NCI-H128 (cell line): Measurements from ENCODE around the gene TBL3.
"Not testable (repeated sequence)": the region's sequence is repeated elsewhere in the genome, so short reads cannot be mapped to it uniquely, and the experiment has no call there.

Source experiments
- DNase-seq: peaks from one replicate; lab custom pipeline; 2025; ENCODE audit not compliant: unreplicated experiment; lab: John Stamatoyannopoulos, UW

TBL3 gene

GRCh38 chr16:1942810-1943726 lies 28.8 kb upstream of the TBL3 start, which contains the start of gene MSRB1:
MSRB1 (minus strand) TSS chr16:1943199; CDS start chr16:1943156, 43 bp downstream.
- DNase-seq: peak; percentile 95

- no peak for DNase-seq
Measured at GRCh38 chr16:1944612-1945199, 27.1 kb upstream of the TBL3 start.

- DNase-seq: no peak
Measured at GRCh38 chr16:1945559-1946391, 26.1 kb upstream of the TBL3 start.

DNA sequence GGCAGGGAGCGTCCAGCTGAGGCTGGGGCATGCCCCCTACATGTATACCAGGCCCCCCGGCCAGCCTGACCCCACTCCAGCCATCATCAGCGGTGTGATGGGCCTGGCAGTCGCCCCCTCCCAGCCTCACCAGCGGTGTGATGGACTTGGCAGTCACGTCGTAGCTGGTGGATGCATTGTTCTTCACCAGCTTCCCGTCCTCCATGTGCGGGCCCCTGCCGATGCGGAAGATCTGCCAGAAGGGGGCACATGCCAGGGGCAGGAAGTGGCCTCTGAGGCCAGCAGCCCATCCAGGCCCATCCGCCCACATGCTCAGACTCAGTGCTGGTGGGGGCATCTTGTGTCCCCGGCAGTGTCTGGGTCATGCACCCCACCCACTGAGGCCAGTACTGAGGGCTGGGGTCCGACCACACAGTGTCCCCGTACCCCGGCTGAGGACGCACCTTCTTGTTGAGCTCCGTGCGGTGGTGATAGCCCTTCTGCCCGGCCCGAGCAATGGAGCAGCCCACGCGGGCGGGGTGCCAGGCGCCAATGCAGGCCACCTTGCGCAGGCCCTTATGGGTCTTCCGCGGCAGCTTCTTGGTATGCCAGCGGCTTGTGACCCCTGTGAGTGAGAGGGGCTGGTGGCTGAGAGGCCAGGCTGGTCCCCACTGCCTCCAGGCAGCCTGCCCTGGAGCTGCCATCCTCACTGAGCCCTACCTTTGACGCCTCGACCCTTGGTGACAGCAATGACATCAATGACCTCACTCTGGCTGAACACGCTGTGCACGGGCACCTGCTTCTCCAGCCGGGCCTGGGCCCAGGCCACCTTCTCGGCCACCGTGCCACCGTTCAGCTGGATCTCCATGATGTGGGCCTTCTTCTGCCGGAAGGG lies 25.1 kb upstream of the TBL3 start:
- DNase-seq: no peak

- DNase-seq: no peak
Measured at GRCh38 chr16:1947369-1947670, 24.5 kb upstream of the TBL3 start.

- DNase-seq: no peak
Measured at GRCh38 chr16:1949507-1949906, 22.3 kb upstream of the TBL3 start.

- DNase-seq: no peak
Measured at GRCh38 chr16:1950047-1950446, 21.8 kb upstream of the TBL3 start.

- DNase-seq: no peak
Measured at GRCh38 chr16:1950559-1950958, 21.3 kb upstream of the TBL3 start.

DNA sequence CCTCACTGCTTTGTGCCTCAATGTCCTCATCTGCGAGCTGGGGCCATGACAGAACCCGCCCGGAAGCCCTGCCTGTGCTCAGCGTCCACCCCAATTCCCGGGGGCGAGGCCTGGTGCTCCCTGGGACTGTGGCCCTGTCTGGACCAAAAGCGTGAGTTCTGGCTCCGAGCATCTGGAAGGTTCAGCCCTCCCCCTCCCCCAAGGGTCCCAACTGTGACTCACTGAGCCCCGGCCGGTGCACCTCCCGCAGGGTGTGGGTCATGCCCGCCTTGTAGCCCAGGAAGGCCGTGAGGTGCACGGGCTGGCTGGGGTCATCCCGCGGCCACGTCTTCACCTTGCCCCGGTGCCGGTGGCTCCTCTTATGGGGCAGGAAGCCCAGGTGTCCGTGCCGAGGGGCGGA lies 18.1 kb upstream of the TBL3 start:
- DNase-seq: no peak

DNA sequence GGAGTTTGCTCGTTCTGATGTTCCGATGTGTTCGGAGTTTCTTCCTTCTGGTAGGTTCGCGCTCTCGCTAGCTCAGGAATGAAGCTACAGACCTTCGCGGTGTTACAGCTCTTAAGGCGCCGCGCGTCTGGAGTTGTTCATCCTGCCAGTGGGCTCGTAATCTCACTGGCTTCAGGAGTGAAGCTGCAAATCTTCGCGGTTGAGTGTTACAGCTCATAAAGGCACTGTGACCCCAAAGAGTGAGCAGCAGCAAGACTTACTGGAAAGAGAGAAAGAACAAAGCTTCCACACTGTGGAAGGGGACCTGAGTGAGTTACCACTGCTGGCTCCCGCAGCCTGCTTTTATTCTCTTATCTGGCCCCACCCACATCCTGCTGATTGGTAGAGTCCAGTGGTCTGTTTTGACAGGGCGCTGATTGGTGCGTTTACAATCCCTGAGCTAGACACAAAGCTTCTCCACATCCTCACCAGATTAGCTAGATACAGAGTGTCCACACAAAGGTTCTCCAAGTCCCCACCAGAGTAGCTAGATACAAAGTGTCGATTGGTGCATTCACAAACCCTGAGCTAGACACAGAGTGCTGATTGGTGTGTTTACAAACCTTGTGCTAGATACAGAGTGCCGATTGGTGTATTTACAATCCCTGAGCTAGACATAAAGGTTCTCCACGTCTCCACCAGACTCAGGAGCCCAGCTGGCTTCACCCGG lies 14.3 kb upstream of the TBL3 start:
- not testable (repeated sequence) for DNase-seq

DNA sequence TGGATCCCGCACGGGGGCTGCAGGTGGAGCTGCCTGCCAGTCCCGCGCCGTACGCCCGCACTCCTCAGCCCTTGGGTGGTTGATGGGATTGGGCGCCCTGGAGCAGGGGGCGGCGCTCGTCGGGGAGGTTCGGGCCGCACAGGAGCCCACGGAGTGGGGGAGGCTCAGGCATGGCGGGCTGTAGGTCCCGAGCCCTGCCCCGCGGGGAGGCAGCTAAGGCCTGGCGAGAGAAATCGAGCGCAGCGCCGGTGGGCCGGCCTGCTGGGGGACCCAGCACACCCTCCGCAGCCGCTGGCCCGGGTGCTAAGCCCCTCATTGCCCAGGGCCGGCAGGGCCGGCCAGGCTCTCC lies 13.7 kb upstream of the TBL3 start:
- DNase-seq: not testable (repeated sequence)

DNA sequence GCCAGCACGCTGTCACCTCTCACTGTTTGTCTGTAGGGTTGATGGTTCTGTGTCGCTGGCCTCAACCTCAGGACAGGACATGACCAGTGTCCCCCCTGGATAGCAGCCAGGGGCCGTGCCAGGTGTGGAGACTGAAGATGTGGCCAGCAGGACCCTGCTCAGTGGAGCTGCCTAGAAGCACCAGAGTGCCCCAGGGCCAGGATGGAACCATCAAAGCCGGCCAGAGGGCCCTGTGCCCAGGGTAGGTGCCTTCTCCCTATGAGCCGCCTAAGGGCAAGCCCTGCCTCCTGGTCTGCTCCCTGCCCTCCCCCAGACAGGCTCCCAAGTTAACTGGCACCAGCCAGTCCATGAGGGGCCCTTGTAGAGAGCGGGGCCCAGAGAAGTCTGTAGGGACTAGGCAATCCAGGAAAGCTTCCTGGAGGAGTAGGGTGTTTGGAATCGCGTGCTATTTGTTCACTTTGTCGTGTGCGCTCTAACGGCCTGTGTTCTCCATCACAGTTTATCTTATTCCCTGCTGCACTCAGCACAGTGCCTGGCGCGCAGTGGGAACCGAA lies 13.1 kb upstream of the TBL3 start:
- DNase-seq: no peak

DNA sequence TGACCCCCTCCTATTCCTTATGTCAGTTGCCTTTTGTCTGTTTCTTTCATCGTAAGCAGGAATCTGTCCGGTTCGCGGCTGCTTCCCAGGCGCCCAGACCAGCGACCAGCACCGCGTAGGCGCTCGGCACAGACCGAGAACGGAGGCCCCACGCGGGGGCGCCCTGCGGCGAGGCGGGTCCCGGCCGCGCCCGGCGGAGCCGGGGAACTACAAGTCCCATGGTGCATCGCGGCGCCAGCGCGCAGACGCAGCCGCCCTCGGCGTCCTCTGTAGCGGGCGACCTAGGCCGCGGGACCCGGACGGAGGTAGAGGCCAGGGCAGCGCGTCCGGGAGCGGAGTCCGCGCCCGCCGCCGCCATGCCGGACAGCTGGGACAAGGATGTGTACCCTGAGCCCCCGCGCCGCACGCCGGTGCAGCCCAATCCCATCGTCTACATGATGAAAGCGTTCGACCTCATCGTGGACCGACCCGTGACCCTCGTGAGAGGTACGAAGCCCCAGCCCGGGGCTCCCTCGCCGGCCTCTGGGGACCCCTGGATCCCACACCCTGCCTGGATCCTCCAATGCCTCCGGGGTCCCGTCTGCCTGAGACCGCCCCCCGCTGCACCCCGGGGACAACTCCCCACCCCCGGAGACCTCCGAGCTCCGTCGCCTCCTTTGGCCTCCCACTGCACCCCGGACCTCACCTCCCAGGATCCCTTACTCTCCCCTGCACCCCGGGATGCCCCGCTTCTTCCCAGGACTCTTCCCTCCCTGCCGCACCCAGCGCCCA lies 12.4 kb upstream of the TBL3 start, which contains the start of gene NDUFB10:
Gene NDUFB10 (plus strand): TSS at position 270 of the 771 bp plus-strand sequence. CDS start 87 bp downstream, at position 357.
- DNase-seq: peak; percentile 11

GRCh38 chr16:1960665-1961630 lies 10.9 kb upstream of the TBL3 start:
- no peak for DNase-seq

- no peak for DNase-seq
Measured at GRCh38 chr16:1961651-1962067, 10.2 kb upstream of the TBL3 start.

- not testable (repeated sequence) for DNase-seq
Measured at GRCh38 chr16:1962161-1963153, 9.4 kb upstream of the TBL3 start.
